Retinal pigment epithelial cell (primary cell): Measurements from ENCODE around the gene TNFRSF18.

Experiments
- DNase-seq: peaks from one replicate; pipeline ENCODE4 v3.0.0-alpha.2; 2010; ENCODE audit warnings: low read depth
- H3K4me3 ChIP-seq: 2 replicates; pipeline ENCODE4 v1.5.1; 2011; ENCODE audit warnings: mild to moderate bottlenecking, low read length, control low read depth, moderate library complexity
- CTCF ChIP-seq: conservative IDR thresholded peaks from 2 replicates; pipeline ENCODE4 v1.5.1; 2011; ENCODE audit warnings: low read depth, low read length, control low read depth, inconsistent platforms

Gene TNFRSF18

DNA sequence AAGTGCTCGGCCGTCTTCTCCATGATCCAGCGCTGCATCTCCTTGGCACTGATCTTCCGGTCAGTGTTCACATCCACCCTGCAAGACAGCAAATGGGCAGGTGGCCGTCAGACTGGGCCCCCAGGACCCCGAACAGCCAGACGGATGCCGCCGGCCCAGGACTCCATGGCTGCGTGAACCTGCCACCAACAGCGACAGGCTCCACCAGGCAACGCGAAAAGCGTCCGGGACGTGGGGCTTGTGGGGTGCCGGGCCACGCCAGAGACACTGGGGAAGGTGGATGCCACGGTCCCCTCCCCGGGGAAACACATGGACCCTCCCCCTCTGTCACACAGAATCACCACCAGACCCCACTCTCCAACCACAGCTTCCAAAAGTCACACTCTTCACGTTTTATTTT lies 17.5 kb upstream of the TNFRSF18 start:
- DNase-seq, result no peak
- TF ChIP-seq CTCF, result no peak
- no peak overlapping the region for H3K4me3 ChIP-seq

DNA sequence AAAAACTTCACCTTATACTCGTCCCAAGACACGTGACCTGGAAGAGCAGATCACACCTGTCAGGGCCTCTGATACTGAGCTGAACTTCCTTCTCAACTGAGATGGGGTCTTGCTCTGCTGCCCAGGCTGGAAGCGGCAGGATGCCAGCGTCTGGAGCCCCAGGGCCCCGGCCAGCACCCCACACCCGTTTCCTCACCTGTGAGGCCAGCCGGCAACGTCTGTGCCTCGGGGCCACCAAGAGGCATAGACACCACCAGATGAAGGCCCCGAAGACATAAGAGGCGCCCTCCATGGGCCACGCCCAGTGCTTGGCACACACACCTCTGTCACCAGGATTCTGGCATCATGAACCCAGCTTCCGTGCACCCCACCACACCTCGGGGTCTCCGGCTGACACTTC lies 16.9 kb upstream of the TNFRSF18 start:
- no peak for TF ChIP-seq CTCF
- DNase-seq, result no peak
- no peak overlapping the region for H3K4me3 ChIP-seq

DNA sequence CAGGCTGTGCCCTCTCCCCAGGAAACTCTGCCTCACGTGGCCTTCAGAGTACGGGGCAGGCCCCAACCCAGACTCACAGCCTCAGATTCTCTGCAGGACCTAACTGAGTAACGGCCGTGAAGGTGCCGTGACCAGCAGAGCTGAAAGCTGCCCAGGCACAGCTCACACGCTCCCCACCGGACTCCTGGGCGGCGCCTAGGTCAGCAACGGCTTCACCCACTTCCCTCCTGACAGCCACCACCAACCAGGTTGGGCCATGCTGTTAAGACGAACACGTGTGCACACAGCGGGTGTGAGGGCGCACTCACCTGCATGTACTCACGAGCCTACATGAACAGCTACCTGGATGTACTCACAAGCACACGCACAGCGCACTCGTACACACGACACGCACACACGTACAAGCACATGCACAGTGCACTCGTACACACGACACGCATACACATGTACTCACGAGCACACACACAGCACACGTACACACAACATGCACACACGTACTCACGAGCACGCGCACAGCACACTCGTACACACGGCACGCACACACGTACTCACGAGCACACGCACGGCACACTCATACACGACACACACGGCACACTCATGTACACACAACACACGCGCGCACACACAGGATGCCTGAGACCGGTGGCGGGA lies 16.3 kb upstream of the TNFRSF18 start:
- TF ChIP-seq CTCF, result no peak
- DNase-seq, result no peak
- no peak overlapping the region for H3K4me3 ChIP-seq

DNA sequence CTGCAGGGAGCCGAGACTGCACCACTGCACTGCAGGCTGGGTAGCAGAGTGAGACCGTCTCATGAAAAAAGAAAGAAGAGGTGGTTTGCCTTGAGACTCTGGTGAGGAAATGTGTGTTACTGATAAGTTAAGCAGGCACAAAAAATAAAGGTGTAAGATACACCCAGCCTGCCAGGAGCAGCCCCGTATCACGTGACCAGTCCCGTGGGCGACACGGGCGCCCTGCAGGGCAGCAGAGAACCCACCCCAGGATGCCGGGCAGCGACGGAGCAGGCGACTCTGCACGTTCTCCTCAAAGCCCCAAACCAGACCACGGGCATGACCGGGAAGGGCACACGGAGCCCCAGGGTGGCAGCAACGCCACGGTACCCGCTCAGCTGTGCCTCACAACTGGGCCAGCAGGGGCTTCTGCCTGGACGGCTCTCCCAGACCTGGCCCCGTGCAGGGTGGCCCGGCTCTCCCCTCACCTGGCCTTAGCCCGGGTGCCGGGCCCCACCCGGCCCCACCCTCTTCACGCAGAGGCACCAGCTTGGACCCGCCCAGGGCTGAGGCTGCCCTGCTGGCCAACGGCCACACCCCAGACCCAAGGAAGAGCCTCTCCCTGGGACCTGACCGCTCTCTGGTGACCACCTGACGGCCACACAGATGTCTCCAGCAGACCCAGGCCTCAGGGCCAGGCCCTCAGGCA lies 15.6 kb upstream of the TNFRSF18 start:
- H3K4me3 ChIP-seq, result no peak overlapping the region
- TF ChIP-seq CTCF, result no peak
- DNase-seq, result no peak

- no peak for TF ChIP-seq CTCF
- H3K4me3 ChIP-seq, result no peak overlapping the region
- no peak for DNase-seq
Observed at GRCh38 chr1:1220197-1220596, 13.8 kb upstream of the TNFRSF18 start.

GRCh38 chr1:1219341-1219740 lies 12.9 kb upstream of the TNFRSF18 start:
- no peak for DNase-seq
- no peak for TF ChIP-seq CTCF
- H3K4me3 ChIP-seq, result no peak overlapping the region
